ENCODE measurements around the gene SNAP47.

The SNAP47 gene

GRCh38 chr1:227769936-227770494 is 34.8 kb downstream of the SNAP47 start:
- DNase-seq = no peak

- no peak for DNase-seq
Observed at GRCh38 chr1:227770812-227771211, 35.6 kb downstream of the SNAP47 start.

GRCh38 chr1:227771326-227771725 is 36.1 kb downstream of the SNAP47 start:
- no peak for DNase-seq

GRCh38 chr1:227771771-227772170 is 36.5 kb downstream of the SNAP47 start:
- DNase-seq = no peak

GRCh38 chr1:227773558-227773957 is 38.3 kb downstream of the SNAP47 start:
- DNase-seq = no peak

- no peak for DNase-seq
Observed at GRCh38 chr1:227774051-227774731, 39.0 kb downstream of the SNAP47 start.

GRCh38 chr1:227774821-227775661 is 39.8 kb downstream of the SNAP47 start:
- no peak for DNase-seq

GRCh38 chr1:227775841-227776240 is 40.6 kb downstream of the SNAP47 start:
- no peak for DNase-seq

- no peak for DNase-seq
Observed at GRCh38 chr1:227776331-227776771, 41.1 kb downstream of the SNAP47 start.

GRCh38 chr1:227777156-227777555 is 41.9 kb downstream of the SNAP47 start:
- DNase-seq = no peak

- no peak for DNase-seq
Observed at GRCh38 chr1:227777646-227778045, 42.4 kb downstream of the SNAP47 start.

GRCh38 chr1:227778401-227778947 is 43.2 kb downstream of the SNAP47 start:
- no peak for DNase-seq

- no peak for DNase-seq
Observed at GRCh38 chr1:227779021-227779441, 43.8 kb downstream of the SNAP47 start.

GRCh38 chr1:227779685-227780084 is 44.5 kb downstream of the SNAP47 start:
- DNase-seq = no peak

GRCh38 chr1:227780101-227781044 is 45.1 kb downstream of the SNAP47 start:
- DNase-seq = no peak

- no peak for DNase-seq
Observed at GRCh38 chr1:227781314-227781930, 46.2 kb downstream of the SNAP47 start.

- DNase-seq = no peak
Observed at GRCh38 chr1:227782226-227782625, 47.0 kb downstream of the SNAP47 start.

GRCh38 chr1:227785094-227785804 is 50.0 kb downstream of the SNAP47 start:
- no peak for DNase-seq

- DNase-seq = no peak
Observed at GRCh38 chr1:227785805-227786671, 50.8 kb downstream of the SNAP47 start.

All from activated T-cell treated with anti-CD3 and anti-CD28 coated beads, Interleukin-2, amount 50 U/mL, for 1 hour (primary cell).